Right ventricle myocardium superior (tissue), 1 donor: Measurements from ENCODE around the gene LMOD3. TPM values are rescaled to one million over a fixed set of nuclear protein-coding genes. Genes with fewer than 3 reads are reported as not detected.

Source experiments
- ATAC-seq: fragments of 200-7000 bp; cut with Tn5 transposase; one replicate; pipeline ENCODE4 v1.9.1; 2020; ENCODE audit warnings: mild to moderate bottlenecking; ENCODE audit not compliant: poor library complexity
- DNase-seq: peaks from one replicate; pipeline ENCODE4 v3.0.0-alpha.2; 2020
- intact Hi-C: fragments of 100-400 bp; cut with DNase I; formaldehyde crosslinking; loops from one replicate; pipeline ENCODE4 v1.11.2; 2022
- total RNA-seq: library from RNA; stranded (reverse); fragmentation: NEBNext Ultra II Directional; extraction: Animal tissue kit (Norgen Biotek cat#: 25700); gene quantifications from one replicate; pipeline ENCODE4 v1.2.1, GENCODE V29; 2021
- donor health status: DM: no; HTN: yes; CAD: no; lungs with severe emphysema.

Gene LMOD3
- total RNA-seq, 1 donor from 2014 or later, result 148 TPM

- intact Hi-C loops, result no loop called here
- peak; percentile 26 for ATAC-seq
- DNase-seq, result no peak
Measured at GRCh38 chr3:69099576-69099975, 22.8 kb downstream of the LMOD3 start.

DNA sequence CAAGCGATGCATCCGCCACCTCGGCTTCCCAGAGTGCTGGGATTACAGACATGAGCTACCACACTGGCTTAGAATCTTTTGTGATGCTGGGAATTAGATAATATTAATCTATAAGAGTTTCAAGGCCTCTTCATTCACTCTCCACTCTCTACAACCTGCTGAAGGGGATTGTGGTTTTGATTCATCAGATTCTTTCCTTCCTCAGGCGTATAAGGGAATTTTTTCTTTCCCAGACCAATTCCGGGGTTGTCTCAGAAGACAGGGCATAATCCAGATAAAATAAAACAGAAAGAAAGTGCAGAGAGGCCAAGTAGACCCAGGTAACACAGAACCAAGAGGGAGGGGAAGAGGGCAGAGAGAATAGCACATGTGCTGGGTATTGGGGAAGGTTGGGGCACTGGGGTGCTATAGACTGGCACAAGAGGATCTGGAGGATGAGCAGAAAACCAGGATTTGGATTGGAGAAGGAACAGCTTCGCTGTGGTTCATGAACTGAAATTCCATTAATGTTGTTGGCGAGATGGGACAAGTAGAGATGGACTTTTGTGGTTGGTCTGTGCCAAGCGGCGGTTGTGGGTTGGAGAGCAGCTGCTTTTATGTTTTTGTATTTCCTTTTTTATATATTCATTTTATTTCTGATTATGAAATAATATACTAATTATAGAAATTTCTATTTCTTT, 24.8 kb downstream of the LMOD3 start:
- intact Hi-C loops, result no loop called here
- DNase-seq, result no peak
- ATAC-seq, result no peak

GRCh38 chr3:69096299-69096698, 26.1 kb downstream of the LMOD3 start:
- intact Hi-C loops, result no loop called here
- no peak for DNase-seq
- ATAC-seq, result no peak

GRCh38 chr3:69095636-69096035, 26.8 kb downstream of the LMOD3 start:
- DNase-seq (no peak), ATAC-seq (no peak)
- intact Hi-C loops, result no loop called here

DNA sequence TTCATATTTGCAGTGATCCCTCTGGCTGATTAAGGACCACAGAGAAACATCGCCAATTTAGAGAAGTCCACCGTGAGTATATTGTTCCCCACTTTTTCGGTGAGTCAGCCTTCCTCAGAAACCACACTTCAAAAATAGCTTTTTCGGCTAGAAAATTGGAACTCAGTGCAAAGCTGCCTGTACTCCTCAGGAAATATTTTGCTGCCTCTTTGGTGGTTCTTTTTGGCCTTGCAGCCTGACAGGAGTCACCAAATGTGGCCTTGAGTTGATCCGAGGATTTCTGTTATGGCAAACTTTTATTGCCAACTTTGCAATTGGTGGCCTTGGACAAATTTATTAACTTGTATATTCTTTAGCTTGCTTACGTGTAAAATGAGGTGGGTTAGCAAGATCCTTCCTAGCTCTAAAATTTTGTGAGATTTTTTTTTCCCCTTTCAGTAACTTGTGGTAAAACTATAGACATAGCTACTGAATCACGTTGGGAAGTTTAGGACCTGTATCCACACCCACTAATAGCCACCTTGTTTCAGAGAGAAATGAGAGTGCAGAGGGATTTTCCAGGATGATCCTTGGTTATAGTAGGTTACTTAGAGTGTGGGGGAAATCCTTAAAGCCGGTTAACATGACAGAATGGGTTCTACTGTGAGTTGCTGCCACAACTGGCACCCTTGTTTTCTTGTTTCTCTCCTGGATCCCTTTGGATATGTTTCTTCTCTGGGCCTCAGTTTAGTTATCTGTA, 27.8 kb downstream of the LMOD3 start:
- DNase-seq (no peak), ATAC-seq (peak; percentile 4)
- intact Hi-C loops, result no loop called here

DNA sequence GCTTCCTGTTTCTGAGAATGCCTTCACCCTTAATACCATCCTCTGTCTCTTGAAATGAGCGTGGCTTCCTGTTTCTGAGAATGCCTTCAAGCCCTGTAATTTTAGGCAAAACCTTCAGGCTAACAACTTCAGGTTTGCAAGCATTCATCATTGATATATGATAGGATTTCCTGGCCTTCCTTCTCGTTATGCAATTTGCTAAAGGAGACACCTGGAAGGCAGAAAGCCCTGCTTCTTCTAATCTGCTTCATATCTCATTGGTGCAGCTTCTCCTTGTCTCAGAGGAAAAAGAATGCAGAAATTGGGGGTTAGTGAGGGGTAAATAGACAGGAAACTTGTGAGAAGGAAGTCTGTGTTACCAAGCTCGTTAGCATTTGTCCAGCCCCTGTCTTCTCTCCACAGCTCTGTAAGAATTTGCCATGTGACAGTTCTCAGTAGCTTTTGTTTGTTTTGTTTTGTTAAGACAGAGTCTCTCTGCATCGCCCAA, 30.3 kb downstream of the LMOD3 start:
- ATAC-seq, result no peak
- intact Hi-C loops, result no loop called here
- no peak for DNase-seq

- intact Hi-C loops, result no loop called here
- no peak for ATAC-seq
- no peak for DNase-seq
Measured at GRCh38 chr3:69091389-69092029, 30.9 kb downstream of the LMOD3 start.

- intact Hi-C loops, result no loop called here
- no peak for ATAC-seq
- no peak for DNase-seq
Measured at GRCh38 chr3:69090021-69090420, 32.4 kb downstream of the LMOD3 start.

DNA sequence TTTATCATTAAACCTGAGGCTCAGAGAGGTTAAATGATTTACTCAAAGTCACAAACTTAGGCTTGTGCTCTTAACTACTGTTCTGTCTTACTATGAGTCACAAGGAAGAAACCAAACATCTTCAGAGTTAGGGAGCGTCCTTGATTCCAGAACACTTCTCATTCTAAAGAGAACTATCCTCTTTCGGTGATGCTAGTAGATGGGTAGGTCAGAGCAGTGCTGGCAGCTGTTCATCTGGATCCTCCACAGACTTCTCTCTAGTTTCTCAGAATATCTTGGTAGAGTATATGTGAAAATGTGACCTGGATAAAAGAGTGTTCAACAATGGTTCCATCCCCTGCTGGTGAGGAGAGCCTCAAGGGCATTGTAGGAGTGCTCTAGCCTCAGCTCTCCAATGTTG, 34.3 kb downstream of the LMOD3 start:
- intact Hi-C loops, result no loop called here
- ATAC-seq (no peak), DNase-seq (no peak)

- peak; percentile 38 for ATAC-seq
- intact Hi-C loops, result no loop called here
- no peak for DNase-seq
Measured at GRCh38 chr3:69087030-69087791, 35.2 kb downstream of the LMOD3 start.

- ATAC-seq (peak; percentile 69), DNase-seq (peak; percentile 90)
- intact Hi-C loops, result no loop called here
Measured at GRCh38 chr3:69085833-69086722, 36.3 kb downstream of the LMOD3 start.

GRCh38 chr3:69085168-69085832, 37.1 kb downstream of the LMOD3 start:
- ATAC-seq (peak; percentile 33), DNase-seq (peak; percentile 56)
- intact Hi-C loops, result no loop called here

DNA sequence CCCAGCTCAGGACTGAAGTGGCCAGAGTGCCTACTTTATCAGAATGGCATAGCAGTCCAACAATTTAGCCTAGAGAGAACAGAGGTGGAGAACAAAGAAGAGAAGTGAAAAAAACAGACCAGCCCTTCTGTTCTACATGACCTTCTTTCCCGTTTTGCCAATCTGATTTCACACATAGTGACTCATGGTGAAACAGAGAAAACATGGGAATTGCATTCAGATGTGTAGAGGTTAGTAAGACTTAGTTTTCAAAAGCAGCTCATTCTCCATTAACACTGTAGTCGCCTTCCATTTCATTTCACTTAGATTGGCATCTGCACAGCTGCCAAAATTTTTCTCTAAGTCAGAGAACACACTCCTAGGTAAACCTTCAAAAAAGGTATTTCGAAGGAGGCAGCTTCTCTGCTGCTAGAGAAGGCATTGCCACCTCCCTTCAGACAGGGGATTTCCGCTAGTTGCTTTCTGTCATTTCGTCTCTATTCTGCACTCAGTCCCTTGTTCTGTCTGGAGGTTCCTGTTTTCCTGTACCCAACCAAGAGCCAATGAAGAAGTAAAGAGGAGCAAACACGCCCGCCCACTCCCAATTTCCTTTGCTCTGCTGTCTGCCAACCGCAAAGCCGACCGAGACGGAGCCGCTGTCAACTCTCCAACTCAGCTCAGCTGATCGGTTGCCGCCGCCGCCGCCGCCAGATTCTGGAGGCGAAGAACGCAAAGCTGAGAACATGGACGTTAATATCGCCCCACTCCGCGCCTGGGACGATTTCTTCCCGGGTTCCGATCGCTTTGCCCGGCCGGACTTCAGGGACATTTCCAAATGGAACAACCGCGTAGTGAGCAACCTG, 37.8 kb downstream of the LMOD3 start, which contains the start of gene ARL6IP5:
ARL6IP5 (plus strand) TSS at position 612 of the 842 bp plus-strand sequence; CDS start at position 723, 111 bp downstream.
- peak; percentile 76 for ATAC-seq
- peak; percentile 97 for DNase-seq
- intact Hi-C loops, result no loop called here

DNA sequence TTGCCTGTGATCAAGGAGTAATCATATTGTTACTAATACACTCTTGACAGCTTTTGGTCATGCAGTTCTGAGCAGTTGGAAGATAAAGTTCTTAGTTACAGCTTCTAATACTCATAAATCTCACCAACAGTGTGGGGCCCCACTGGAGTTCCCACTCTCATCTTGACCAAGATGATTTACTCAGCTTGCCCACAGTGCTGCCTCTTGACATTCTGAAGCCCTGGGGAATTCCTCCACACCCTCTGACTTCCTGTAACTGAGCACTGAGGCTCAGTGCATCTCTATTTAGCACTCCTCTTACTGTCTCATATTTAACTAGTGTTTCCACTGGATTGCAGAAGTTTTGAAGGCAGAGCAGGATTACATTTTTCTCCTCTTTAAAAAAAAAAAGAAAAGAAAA, 39.6 kb downstream of the LMOD3 start:
- intact Hi-C loops, result no loop called here
- DNase-seq (no peak), ATAC-seq (no peak)

DNA sequence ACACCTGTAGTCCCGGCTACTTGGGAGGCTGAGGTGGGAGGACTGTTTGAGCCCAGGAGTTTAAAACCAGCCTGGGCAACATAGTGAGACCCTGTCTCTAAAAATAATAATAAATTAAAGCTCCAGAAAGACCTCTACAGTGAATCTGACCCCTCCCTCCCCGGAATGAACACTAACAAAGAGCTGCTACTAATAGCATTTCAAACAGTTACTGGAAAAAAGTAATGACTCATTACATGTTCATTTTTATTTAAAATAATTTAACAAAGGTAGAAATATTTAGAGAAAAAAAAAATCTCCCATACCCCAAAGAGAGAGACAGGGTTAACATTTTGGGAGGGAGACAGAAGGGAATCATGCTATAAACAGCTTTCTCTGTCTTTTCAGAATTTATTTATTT, 40.0 kb downstream of the LMOD3 start:
- ATAC-seq (no peak), DNase-seq (no peak)
- intact Hi-C loops, result no loop called here

- DNase-seq (no peak), ATAC-seq (no peak)
- intact Hi-C loops, result no loop called here
Measured at GRCh38 chr3:69081583-69082262, 40.7 kb downstream of the LMOD3 start.
